WERI-Rb-1 (cell line): ENCODE results near the gene TBC1D17.
A peak's percentile ranks its signal among the peaks of the same experiment; 100 is the strongest.

Source experiments
- DNase-seq: peaks from one replicate; pipeline ENCODE4 v3.0.0-alpha.2; 2020
- H3K27ac ChIP-seq: fragments of 250-450 bp; sonication (Bioruptor Pico); 2 replicates; pipeline ENCODE4 v1.5.1; 2020; ENCODE audit warnings: mild to moderate bottlenecking, moderate library complexity
- H3K27me3 ChIP-seq: fragments of 250-450 bp; sonication (Bioruptor Pico); 2 replicates; pipeline ENCODE4 v1.5.1; 2021; ENCODE audit warnings: mild to moderate bottlenecking, low read depth, moderate library complexity; ENCODE audit not compliant: insufficient read depth, severe bottlenecking
- H3K36me3 ChIP-seq: fragments of 250-450 bp; sonication (Bioruptor Pico); 2 replicates; pipeline ENCODE4 v1.5.1; 2020; ENCODE audit warnings: mild to moderate bottlenecking, moderate library complexity
- H3K4me3 ChIP-seq: 2 replicates; pipeline ENCODE4 v1.5.1; 2011; ENCODE audit warnings: low read depth, mild to moderate bottlenecking, control low read depth, low read length
- H3K9me3 ChIP-seq: fragments of 250-450 bp; sonication (Bioruptor Pico); 2 replicates; pipeline ENCODE4 v1.5.1; 2021; ENCODE audit warnings: mild to moderate bottlenecking, moderate library complexity; ENCODE audit not compliant: severe bottlenecking
- CTCF ChIP-seq: IDR thresholded peaks from 2 replicates; pipeline ENCODE4 v1.5.1; 2011; ENCODE audit warnings: low read depth, mild to moderate bottlenecking, control low read depth, inconsistent platforms, low read length

TBC1D17 gene

GRCh38 chr19:49872245-49873128 is 5.0 kb upstream of the TBC1D17 start:
- no peak overlapping the region for H3K27ac ChIP-seq
- TF ChIP-seq CTCF, result no peak

GRCh38 chr19:49873129-49873521 is 4.4 kb upstream of the TBC1D17 start:
- no peak overlapping the region for H3K27ac ChIP-seq
- H3K36me3 ChIP-seq, result peaks cover 6% of the 10 kb centered on the region
- TF ChIP-seq CTCF, result no peak
- no peak for DNase-seq
- H3K27me3 ChIP-seq, result no peaks in the 10 kb centered on the region
- no peaks in the 10 kb centered on the region for H3K9me3 ChIP-seq
- no peak overlapping the region for H3K4me3 ChIP-seq

More at GRCh38 chr19:49872245-49873128, 5.0 kb upstream of the TBC1D17 start:
- Histone ChIP-seq H3K9me3 (no peaks in the 10 kb centered on the region), H3K36me3 (peaks cover 6% of the 10 kb centered on the region), H3K4me3 (no peak overlapping the region), H3K27me3 (no peaks in the 10 kb centered on the region)
- DNase-seq, result no peak

- TF ChIP-seq CTCF, result no peak
- H3K9me3 ChIP-seq, result no peaks in the 10 kb centered on the region
- no peak overlapping the region for H3K4me3 ChIP-seq
- H3K27me3 ChIP-seq, result no peaks in the 10 kb centered on the region
- H3K36me3 ChIP-seq, result peaks cover 6% of the 10 kb centered on the region
- no peak overlapping the region for H3K27ac ChIP-seq
- DNase-seq, result no peak
Observed at GRCh38 chr19:49873834-49874233, 3.7 kb upstream of the TBC1D17 start.

- Histone ChIP-seq H3K27me3 (no peaks in the 10 kb centered on the region), H3K36me3 (peaks cover 6% of the 10 kb centered on the region), H3K27ac (no peak overlapping the region), H3K4me3 (no peak overlapping the region), H3K9me3 (no peaks in the 10 kb centered on the region)
- no peak for DNase-seq
- no peak for TF ChIP-seq CTCF
Observed at GRCh38 chr19:49874503-49875157, 2.9 kb upstream of the TBC1D17 start.

- Histone ChIP-seq H3K27me3 (no peaks in the 10 kb centered on the region), H3K9me3 (no peaks in the 10 kb centered on the region), H3K36me3 (peaks cover 10% of the 10 kb centered on the region), H3K4me3 (peak overlapping the region; percentile 78), H3K27ac (peak overlapping the region; percentile 96)
- no peak for DNase-seq
- TF ChIP-seq CTCF, result no peak
Observed at GRCh38 chr19:49875177-49875576, 2.3 kb upstream of the TBC1D17 start.
